WI38 (cell line): ENCODE measurements around the gene CDK14.

Experiments
- H3K4me3 ChIP-seq: 2 replicates; pipeline ENCODE4 v1.5.1; 2011; ENCODE audit warnings: low read depth, mild to moderate bottlenecking, control low read depth, low read length
- CTCF ChIP-seq: IDR thresholded peaks from 2 replicates; pipeline ENCODE4 v1.5.1; 2012; ENCODE audit warnings: low read depth, mild to moderate bottlenecking, control low read depth, low read length

CDK14 gene

GRCh38 chr7:91051966-91052365 is 455.8 kb downstream of the CDK14 start:
- no peak overlapping the region for H3K4me3 ChIP-seq
- TF ChIP-seq CTCF = no peak

GRCh38 chr7:91054374-91054773 is 458.3 kb downstream of the CDK14 start:
- no peak overlapping the region for H3K4me3 ChIP-seq
- no peak for TF ChIP-seq CTCF

- no peak for TF ChIP-seq CTCF
- H3K4me3 ChIP-seq = no peak overlapping the region
Measured at GRCh38 chr7:91055219-91055618, 459.1 kb downstream of the CDK14 start.

GRCh38 chr7:91062713-91063112 is 466.6 kb downstream of the CDK14 start:
- H3K4me3 ChIP-seq = no peak overlapping the region
- TF ChIP-seq CTCF = no peak

- H3K4me3 ChIP-seq = no peak overlapping the region
- TF ChIP-seq CTCF = no peak
Measured at GRCh38 chr7:91064052-91064451, 467.9 kb downstream of the CDK14 start.

- H3K4me3 ChIP-seq = no peak overlapping the region
- TF ChIP-seq CTCF = no peak
Measured at GRCh38 chr7:91064938-91065337, 468.8 kb downstream of the CDK14 start.

GRCh38 chr7:91066627-91067026 is 470.5 kb downstream of the CDK14 start:
- TF ChIP-seq CTCF = no peak
- no peak overlapping the region for H3K4me3 ChIP-seq
